ENCODE results near the gene C10orf67. TPM values are rescaled to one million over a fixed set of nuclear protein-coding genes. Genes with fewer than 3 reads are reported as not detected.
"Not testable (repeated sequence)": the region's sequence is repeated elsewhere in the genome, so short reads cannot be mapped to it uniquely, and the experiment has no call there.

Gene C10orf67
- total RNA-seq, 2 donors from 2014 or later: not detected

DNA sequence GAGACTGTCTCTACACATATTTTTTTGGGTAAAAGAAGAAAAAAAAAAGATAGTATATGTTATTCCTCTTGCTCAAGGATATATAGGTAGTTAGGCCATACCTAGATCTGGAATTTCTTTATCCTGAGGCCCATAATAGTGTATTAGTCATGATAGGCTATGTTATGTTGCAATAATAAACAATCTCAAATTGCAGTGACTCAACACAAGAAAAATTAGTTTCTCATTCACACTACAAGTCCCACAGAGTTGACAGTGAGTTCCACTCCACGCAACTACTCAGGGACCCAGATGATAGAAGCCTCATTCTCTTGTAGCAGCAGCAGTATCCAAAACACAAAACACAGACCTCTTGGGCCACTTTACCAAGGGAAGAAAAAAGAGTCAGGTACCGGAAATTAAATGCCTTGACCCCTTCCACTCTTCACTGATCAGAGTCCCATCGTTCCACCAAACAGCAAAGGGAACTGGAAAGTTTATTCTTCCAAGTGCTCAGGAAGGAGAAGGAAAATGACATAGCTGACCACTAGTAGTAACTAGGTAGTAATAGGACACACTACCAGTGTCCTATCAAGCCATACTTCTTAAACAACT is 7.4 kb upstream of the C10orf67 start:
- no peak for DNase-seq
- no peaks in the 10 kb centered on the region for H3K4me1 ChIP-seq
- H3K4me3 ChIP-seq: no peak overlapping the region
- H3K9me3 ChIP-seq: no peaks in the 10 kb centered on the region
- H3K9ac ChIP-seq (ENCODE audit: low read depth in 2 of 2, low read length in 2 of 2): no peak overlapping the region
- H3K27me3 ChIP-seq: no peaks in the 10 kb centered on the region
- no peaks in the 10 kb centered on the region for H3K36me3 ChIP-seq
- H3K27ac ChIP-seq: no peak overlapping the region
- TF ChIP-seq, protein P1, sequence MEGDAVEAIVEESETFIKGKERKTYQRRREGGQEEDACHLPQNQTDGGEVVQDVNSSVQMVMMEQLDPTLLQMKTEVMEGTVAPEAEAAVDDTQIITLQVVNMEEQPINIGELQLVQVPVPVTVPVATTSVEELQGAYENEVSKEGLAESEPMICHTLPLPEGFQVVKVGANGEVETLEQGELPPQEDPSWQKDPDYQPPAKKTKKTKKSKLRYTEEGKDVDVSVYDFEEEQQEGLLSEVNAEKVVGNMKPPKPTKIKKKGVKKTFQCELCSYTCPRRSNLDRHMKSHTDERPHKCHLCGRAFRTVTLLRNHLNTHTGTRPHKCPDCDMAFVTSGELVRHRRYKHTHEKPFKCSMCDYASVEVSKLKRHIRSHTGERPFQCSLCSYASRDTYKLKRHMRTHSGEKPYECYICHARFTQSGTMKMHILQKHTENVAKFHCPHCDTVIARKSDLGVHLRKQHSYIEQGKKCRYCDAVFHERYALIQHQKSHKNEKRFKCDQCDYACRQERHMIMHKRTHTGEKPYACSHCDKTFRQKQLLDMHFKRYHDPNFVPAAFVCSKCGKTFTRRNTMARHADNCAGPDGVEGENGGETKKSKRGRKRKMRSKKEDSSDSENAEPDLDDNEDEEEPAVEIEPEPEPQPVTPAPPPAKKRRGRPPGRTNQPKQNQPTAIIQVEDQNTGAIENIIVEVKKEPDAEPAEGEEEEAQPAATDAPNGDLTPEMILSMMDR (IDR thresholded peaks at IDR 0.05): no peak
- intact Hi-C loops (cut with DNase I): no loop called here

DNA sequence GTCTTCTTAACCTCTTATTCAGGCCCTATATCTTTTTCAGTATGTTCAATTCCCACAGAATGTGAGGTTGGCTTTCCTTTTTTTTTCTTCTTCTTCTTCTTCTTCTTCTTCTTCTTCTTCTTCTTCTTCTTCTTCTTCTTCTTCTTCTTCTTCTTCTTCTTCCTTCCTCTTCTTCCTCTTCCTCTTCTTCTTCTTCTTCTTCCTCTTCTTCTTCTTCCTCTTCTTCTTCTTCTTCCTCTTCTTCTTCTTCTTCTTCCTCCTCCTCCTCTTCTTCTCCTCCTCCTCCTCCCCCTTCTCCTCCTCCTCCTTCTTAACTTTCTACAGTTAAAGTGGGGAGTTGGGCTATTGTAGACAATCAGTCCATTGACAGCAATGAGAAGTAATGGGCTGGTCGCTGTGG is 6.1 kb upstream of the C10orf67 start:
- DNase-seq; H3K4me3 ChIP-seq; intact Hi-C loops (cut with DNase I): not testable (repeated sequence)

DNA sequence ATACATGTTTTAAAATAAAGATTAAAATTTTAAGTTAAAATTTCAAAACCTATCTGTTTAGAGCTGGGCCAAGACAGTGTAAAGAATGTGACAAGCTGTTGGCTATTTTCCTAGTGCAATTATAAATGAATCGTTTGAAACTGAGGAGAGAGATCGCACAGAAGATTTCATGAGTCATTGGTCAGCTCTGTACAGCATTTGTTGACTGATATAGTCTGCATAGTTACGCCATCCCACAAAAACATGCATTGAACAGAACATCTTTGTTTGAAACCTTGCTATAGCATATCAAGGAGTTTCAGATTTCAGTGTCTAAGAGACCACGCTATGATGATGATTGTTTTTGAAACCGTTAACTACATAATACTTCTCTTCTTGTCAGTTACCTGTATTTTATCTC is 1.3 kb upstream of the C10orf67 start:
- H3K36me3 ChIP-seq: no peaks in the 10 kb centered on the region
- no peaks in the 10 kb centered on the region for H3K9me3 ChIP-seq
- H3K4me1 ChIP-seq: no peaks in the 10 kb centered on the region
- intact Hi-C loops (cut with DNase I): no loop called here
- no peak for DNase-seq
- H3K9ac ChIP-seq (ENCODE audit: low read depth in 2 of 2, low read length in 2 of 2): no peak overlapping the region
- no peak overlapping the region for H3K27ac ChIP-seq
- TF ChIP-seq, protein P1 (IDR thresholded peaks at IDR 0.05): no peak
- no peak overlapping the region for H3K4me3 ChIP-seq
- H3K27me3 ChIP-seq: no peaks in the 10 kb centered on the region

More for the DNA sequence above, 6.1 kb upstream of the C10orf67 start:
- not testable (repeated sequence) for H3K27me3 ChIP-seq; H3K36me3 ChIP-seq; H3K27ac ChIP-seq; H3K9me3 ChIP-seq; H3K9ac ChIP-seq (ENCODE audit: low read depth in 2 of 2, low read length in 2 of 2); H3K4me1 ChIP-seq

DNA sequence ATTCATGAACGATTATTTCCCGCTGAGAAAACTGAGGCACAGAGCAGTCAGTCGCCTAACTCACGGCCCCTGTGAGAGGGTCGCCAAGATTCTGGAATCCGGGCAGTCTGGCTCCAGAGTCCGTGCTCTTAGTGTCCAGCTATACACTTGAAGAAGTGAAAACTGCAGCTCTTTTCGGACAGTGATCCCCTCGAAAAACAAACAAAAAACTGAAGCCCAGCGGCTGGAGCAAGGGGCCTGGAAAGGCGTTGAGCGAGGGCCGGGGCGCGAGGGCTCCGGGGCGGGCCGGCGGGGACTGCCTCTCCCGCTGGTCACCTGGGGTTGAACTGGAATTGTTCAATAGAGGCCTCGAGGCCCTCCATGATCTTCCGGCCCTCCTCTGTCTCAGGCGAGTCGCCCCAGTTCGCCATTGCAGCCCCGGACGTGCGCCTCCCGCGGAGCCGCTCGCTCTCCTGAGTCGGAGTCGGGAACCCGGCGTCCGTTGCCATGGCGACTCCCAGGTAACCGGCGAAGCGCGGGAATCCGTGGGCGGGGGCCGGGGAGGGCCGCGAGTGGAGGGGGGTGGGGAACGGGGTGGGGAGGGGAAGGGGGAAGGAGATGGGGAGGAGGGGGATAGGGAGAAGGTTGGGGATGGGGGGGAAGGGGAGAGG is 881 bp downstream of the C10orf67 start:
- intact Hi-C loops (cut with DNase I): no loop called here
- H3K4me3 ChIP-seq: peak overlapping the region; percentile 32
- TF ChIP-seq, protein P1 (IDR thresholded peaks at IDR 0.05): no peak
- no peaks in the 10 kb centered on the region for H3K36me3 ChIP-seq
- no peaks in the 10 kb centered on the region for H3K27me3 ChIP-seq
- no peak overlapping the region for H3K27ac ChIP-seq
- no peaks in the 10 kb centered on the region for H3K9me3 ChIP-seq
- no peak overlapping the region for H3K9ac ChIP-seq (ENCODE audit: low read depth in 2 of 2, low read length in 2 of 2)
- DNase-seq: peak; percentile 56
- no peaks in the 10 kb centered on the region for H3K4me1 ChIP-seq

DNA sequence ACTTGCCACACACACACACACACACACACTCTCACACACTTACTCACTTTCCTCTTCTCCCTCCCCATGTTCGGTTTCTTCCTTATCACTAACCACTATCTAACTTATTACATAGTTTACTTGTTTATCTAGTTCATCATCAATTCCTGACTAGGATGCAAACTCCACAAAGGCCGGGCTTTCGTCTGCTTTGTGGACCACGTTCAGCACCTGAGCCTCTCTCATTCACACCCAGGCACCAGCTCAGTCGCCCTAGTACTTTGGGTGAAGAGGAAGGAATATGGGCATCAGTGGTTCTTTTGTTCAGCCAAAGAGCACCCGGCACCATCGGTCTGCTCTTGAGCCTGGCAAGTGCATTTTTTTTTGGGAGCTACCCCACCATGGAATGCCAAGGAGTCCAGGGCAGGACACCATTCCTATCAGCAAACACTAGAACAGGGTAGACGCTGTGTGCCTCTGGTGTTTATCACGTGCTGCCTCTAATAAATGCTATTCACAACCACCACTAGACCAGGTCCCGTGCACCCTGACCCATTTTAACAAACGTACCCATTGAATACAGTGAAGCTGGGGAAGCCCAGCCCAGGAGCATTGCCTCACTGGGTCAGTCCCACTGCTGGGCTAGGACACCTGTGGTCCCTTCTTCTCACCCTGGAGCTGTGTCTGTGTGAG is 2.2 kb downstream of the C10orf67 start:
- intact Hi-C loops (cut with DNase I): no loop called here
- no peak overlapping the region for H3K9ac ChIP-seq (ENCODE audit: low read depth in 2 of 2, low read length in 2 of 2)
- H3K9me3 ChIP-seq: no peaks in the 10 kb centered on the region
- H3K36me3 ChIP-seq: no peaks in the 10 kb centered on the region
- H3K27ac ChIP-seq: no peak overlapping the region
- H3K4me1 ChIP-seq: no peaks in the 10 kb centered on the region
- no peaks in the 10 kb centered on the region for H3K27me3 ChIP-seq
- DNase-seq: no peak
- TF ChIP-seq, protein P1 (IDR thresholded peaks at IDR 0.05): no peak
- no peak overlapping the region for H3K4me3 ChIP-seq

DNA sequence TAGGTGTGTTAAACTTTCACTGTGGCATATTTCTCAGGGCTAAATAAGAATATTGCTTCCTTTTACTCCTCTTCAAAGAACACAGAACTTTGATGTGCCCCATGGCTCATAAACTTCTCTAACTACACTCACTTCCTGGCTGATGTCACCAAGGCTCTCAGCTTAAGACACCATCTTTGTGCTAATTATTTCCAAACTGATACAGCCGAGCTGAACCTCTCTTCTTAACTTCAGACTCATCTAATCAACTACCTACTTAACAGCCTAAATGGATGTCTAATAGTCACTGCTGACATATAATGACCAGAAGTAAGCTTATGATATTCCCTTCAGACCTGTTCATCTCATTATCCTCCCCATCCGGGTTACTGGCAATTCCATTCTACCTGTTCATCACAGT is 3.6 kb downstream of the C10orf67 start:
- Histone ChIP-seq H3K9me3 (no peaks in the 10 kb centered on the region), H3K4me3 (no peak overlapping the region), H3K27ac (no peak overlapping the region), H3K27me3 (no peaks in the 10 kb centered on the region), H3K36me3 (no peaks in the 10 kb centered on the region), H3K9ac (ENCODE audit: low read depth in 2 of 2, low read length in 2 of 2) (no peak overlapping the region), H3K4me1 (no peaks in the 10 kb centered on the region)
- intact Hi-C loops (cut with DNase I): no loop called here
- DNase-seq: no peak
- TF ChIP-seq, protein P1 (IDR thresholded peaks at IDR 0.05): no peak

Data from colonic mucosa (tissue), 4 donors.